Stimulated activated effector memory CD8-positive, alpha-beta T cell treated with anti-CD3 and anti-CD28 coated beads, Interleukin-12 subunit alpha, Interleukin-12 subunit beta, amount 100 ng/mL, for 72 hours (primary cell): ENCODE measurements around the gene CCDC30.

Source experiments
- ATAC-seq: fragments of 150-1000 bp; cut with Tn5 transposase; 2 replicates; pipeline ENCODE4 v1.10.0; 2021
- DNase-seq, 2 donors: peaks; one replicate each; pipeline ENCODE4 v3.0.0; 2021 to 2022; ENCODE audit warnings: low spot score in 2 of 2
- H3K27ac Mint-ChIP-seq: one replicate; pipeline ENCODE4 v1.8.0; 2022; ENCODE audit warnings: mild to moderate bottlenecking, mixed read lengths
- H3K36me3 Mint-ChIP-seq: one replicate; pipeline ENCODE4 v1.8.0; 2022; ENCODE audit warnings: mild to moderate bottlenecking, mixed read lengths
- H3K4me1 Mint-ChIP-seq: one replicate; pipeline ENCODE4 v1.8.0; 2022; ENCODE audit warnings: mixed read lengths
- H3K4me3 Mint-ChIP-seq: one replicate; pipeline ENCODE4 v1.8.0; 2022; ENCODE audit warnings: mild to moderate bottlenecking, mixed read lengths
- H3K9me3 Mint-ChIP-seq: one replicate; pipeline ENCODE4 v1.8.0; 2022; ENCODE audit warnings: mixed read lengths

The CCDC30 gene

DNA sequence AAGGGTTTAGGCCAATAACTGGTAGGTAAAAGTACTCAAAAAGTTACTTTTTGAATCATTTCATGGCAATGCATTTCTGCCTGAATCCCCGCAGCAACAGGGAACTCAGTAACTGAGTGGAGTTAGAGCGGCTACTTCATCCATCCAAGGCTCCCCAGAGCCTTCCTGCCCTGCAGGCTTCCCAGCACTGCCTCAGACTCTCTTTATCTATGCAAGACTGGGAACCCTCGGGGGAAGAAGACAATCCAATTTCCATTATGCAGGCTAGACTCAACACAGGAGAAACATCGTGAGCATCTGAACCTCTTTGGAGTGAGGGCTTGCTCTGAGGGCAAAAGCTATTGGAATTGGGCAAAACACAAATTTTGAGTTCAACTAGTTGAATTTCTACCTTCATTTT lies 30.4 kb upstream of the CCDC30 start:
- Mint-ChIP-seq H3K9me3 (no peaks in the 10 kb centered on the region), H3K27ac (no peak overlapping the region), H3K36me3 (no peaks in the 10 kb centered on the region), H3K4me3 (no peak overlapping the region), H3K4me1 (peaks cover 8% of the 10 kb centered on the region)
- ATAC-seq (no peak), DNase-seq (no peak)

- Mint-ChIP-seq H3K4me3 (no peak overlapping the region), H3K36me3 (no peaks in the 10 kb centered on the region), H3K9me3 (no peaks in the 10 kb centered on the region), H3K4me1 (peaks cover 8% of the 10 kb centered on the region), H3K27ac (no peak overlapping the region)
- DNase-seq, result no peak
- no peak for ATAC-seq
Observed at GRCh38 chr1:42433369-42433768, 29.7 kb upstream of the CCDC30 start.

DNA sequence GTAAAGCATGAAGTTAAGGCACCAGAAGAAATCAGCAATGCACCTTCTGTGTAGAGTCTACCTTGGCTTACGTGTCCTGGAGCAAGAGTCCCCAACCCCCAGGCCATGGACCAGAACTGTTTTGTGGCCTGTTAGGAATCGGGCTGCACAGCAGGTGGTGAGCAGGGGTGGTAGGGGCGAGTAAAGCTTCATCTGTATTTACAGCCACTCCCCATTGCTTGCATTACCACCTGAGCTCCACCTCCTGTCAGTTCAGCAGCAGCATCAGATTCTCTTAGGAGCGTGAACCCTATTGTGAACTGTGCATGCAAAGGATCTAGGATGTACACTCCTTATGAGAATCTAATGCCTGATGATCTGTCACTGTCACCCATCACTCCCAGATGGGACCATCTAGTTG lies 28.7 kb upstream of the CCDC30 start:
- no peaks in the 10 kb centered on the region for H3K36me3 Mint-ChIP-seq
- no peak for DNase-seq
- H3K9me3 Mint-ChIP-seq, result no peaks in the 10 kb centered on the region
- H3K4me3 Mint-ChIP-seq, result no peak overlapping the region
- peaks cover 8% of the 10 kb centered on the region for H3K4me1 Mint-ChIP-seq
- no peak overlapping the region for H3K27ac Mint-ChIP-seq
- no peak for ATAC-seq

DNA sequence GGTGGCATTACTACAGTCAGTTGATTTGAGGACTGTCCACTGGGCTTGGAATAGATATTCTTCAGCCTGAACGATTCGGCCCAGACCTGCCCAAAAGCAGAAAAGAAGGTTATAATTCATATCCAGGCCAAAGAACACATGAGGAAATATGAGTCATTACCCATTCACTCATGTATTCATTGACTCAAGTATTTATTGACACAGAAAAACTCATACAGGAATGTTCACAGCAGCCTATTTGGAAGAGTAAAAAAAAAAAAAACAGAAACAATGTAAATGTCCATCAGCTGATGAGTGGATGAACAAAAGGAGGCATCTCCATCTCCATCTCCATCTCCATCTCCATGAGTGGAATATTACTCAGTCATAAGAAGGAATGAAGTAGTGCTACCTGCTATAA lies 23.1 kb upstream of the CCDC30 start:
- no peaks in the 10 kb centered on the region for H3K9me3 Mint-ChIP-seq
- ATAC-seq (no peak), DNase-seq (no peak)
- no peaks in the 10 kb centered on the region for H3K4me1 Mint-ChIP-seq
- no peaks in the 10 kb centered on the region for H3K36me3 Mint-ChIP-seq
- no peak overlapping the region for H3K27ac Mint-ChIP-seq
- H3K4me3 Mint-ChIP-seq, result no peak overlapping the region

DNA sequence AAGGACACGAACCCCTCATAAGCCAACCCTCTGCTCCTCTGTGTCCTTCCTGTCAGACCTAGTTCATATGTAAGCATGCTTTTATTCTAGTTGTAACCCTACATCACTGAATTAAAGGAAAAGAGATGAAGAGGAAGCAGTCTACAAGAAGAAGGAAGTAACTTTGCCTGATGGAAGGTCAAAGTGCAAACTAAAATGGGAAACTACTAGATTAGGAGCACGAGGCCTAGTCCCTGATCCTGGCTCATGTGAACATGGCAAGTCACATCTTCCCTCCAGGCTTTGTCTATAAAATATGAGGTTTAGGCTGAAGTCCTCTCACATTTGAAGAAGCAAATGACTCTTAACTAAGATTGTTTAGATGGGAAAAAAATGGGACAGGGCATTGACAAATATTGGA lies 20.4 kb upstream of the CCDC30 start:
- Mint-ChIP-seq H3K9me3 (no peaks in the 10 kb centered on the region), H3K27ac (no peak overlapping the region), H3K4me3 (no peak overlapping the region), H3K4me1 (no peaks in the 10 kb centered on the region), H3K36me3 (no peaks in the 10 kb centered on the region)
- DNase-seq (no peak), ATAC-seq (no peak)

GRCh38 chr1:42449256-42449655 lies 13.8 kb upstream of the CCDC30 start:
- H3K4me1 Mint-ChIP-seq, result peaks cover 5% of the 10 kb centered on the region
- no peak for ATAC-seq
- H3K27ac Mint-ChIP-seq, result no peak overlapping the region

GRCh38 chr1:42450061-42450460 lies 13.0 kb upstream of the CCDC30 start:
- H3K4me3 Mint-ChIP-seq, result no peak overlapping the region
- peaks cover 6% of the 10 kb centered on the region for H3K4me1 Mint-ChIP-seq
- DNase-seq (no peak), ATAC-seq (peak; percentile 76)
- H3K9me3 Mint-ChIP-seq, result no peaks in the 10 kb centered on the region
- H3K36me3 Mint-ChIP-seq, result peaks cover 4% of the 10 kb centered on the region
- H3K27ac Mint-ChIP-seq, result no peak overlapping the region

More at GRCh38 chr1:42449256-42449655, 13.8 kb upstream of the CCDC30 start:
- Mint-ChIP-seq H3K9me3 (no peaks in the 10 kb centered on the region), H3K4me3 (no peak overlapping the region), H3K36me3 (no peaks in the 10 kb centered on the region)
- no peak for DNase-seq

DNA sequence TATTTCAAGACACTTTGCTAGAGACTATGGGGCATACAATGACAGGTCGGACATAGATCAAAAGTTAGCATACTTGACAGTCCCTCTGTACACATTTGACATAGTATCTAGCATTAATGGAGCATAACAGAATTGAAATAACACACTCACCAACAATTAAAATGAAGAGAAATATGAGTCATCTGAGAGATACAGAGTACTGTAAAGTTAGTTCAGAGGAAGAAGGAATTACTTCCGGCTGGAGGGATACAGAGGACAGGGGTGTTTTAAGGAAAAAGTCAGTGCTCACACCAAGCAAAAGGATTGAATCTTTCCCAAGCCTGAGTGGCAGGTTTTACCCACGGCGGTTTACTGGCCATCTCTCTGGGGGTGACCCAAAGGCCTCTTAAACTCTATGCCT lies 9.7 kb upstream of the CCDC30 start:
- no peak overlapping the region for H3K27ac Mint-ChIP-seq
- H3K36me3 Mint-ChIP-seq, result peaks cover 36% of the 10 kb centered on the region
- DNase-seq (no peak), ATAC-seq (no peak)
- no peaks in the 10 kb centered on the region for H3K9me3 Mint-ChIP-seq
- peaks cover 32% of the 10 kb centered on the region for H3K4me1 Mint-ChIP-seq
- H3K4me3 Mint-ChIP-seq, result no peak overlapping the region

DNA sequence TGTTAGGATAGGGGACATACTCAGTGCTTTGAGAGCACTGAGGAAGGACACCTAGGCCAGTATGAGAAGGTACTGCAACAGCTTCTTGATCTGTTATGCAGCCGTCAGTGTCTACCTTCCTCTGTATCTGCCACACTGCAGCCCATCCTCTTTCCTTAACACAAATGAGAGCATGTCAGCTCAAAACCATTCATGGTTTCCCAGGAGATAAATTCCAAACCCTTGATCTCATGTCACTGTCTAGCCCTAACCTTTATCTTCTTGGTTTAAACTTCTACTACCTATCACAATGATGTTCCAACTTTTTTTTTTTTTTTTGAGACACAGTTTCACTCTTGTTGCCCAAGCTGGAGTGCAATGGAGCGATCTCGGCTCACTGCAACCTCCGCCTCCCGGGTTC lies 8.7 kb upstream of the CCDC30 start:
- Mint-ChIP-seq H3K36me3 (peaks cover 47% of the 10 kb centered on the region), H3K27ac (no peak overlapping the region), H3K4me3 (no peak overlapping the region), H3K9me3 (no peaks in the 10 kb centered on the region), H3K4me1 (peaks cover 34% of the 10 kb centered on the region)
- DNase-seq (no peak), ATAC-seq (no peak)

GRCh38 chr1:42456010-42456753 lies 6.9 kb upstream of the CCDC30 start, which contains the start of the genes PPCS and ZMYND12:
Gene PPCS, plus strand, starts transcription at chr1:42456543. Its CDS starts 23 bp downstream, at chr1:42456566.
Gene ZMYND12, minus strand, starts transcription at chr1:42456022. Its CDS starts 25 bp downstream, at chr1:42455997.
- peak; percentile 84 to 94 for DNase-seq
- Mint-ChIP-seq H3K9me3 (no peaks in the 10 kb centered on the region), H3K27ac (peak within 1 kb of the TSS; percentile 96), H3K4me1 (peaks cover 34% of the 10 kb centered on the region), H3K36me3 (peaks cover 64% of the 10 kb centered on the region), H3K4me3 (peak within 1 kb of the TSS; percentile 82)
- ATAC-seq, result peak; percentile 94

- Mint-ChIP-seq H3K4me1 (peaks cover 35% of the 10 kb centered on the region), H3K27ac (peak overlapping the region; percentile 96), H3K36me3 (peaks cover 70% of the 10 kb centered on the region), H3K4me3 (peak overlapping the region; percentile 82), H3K9me3 (no peaks in the 10 kb centered on the region)
- ATAC-seq, result peak; percentile 77
- DNase-seq, result peak in 1 of 2 donors; percentile 51
Observed at GRCh38 chr1:42456754-42457089, 6.4 kb upstream of the CCDC30 start.

GRCh38 chr1:42461196-42461595 lies 1.9 kb upstream of the CCDC30 start:
- H3K9me3 Mint-ChIP-seq, result no peaks in the 10 kb centered on the region
- DNase-seq (no peak), ATAC-seq (no peak)
- no peak overlapping the region for H3K4me3 Mint-ChIP-seq
- peaks cover 44% of the 10 kb centered on the region for H3K4me1 Mint-ChIP-seq
- peaks cover 69% of the 10 kb centered on the region for H3K36me3 Mint-ChIP-seq
- no peak overlapping the region for H3K27ac Mint-ChIP-seq

- no peak overlapping the region for H3K27ac Mint-ChIP-seq
- DNase-seq (no peak), ATAC-seq (no peak)
- peaks cover 42% of the 10 kb centered on the region for H3K36me3 Mint-ChIP-seq
- H3K4me3 Mint-ChIP-seq, result peak overlapping the region; percentile 73
- peaks cover 29% of the 10 kb centered on the region for H3K4me1 Mint-ChIP-seq
- H3K9me3 Mint-ChIP-seq, result no peaks in the 10 kb centered on the region
Observed at GRCh38 chr1:42463921-42464320, 835 bp downstream of the CCDC30 start.

GRCh38 chr1:42466030-42466429 lies 2.9 kb downstream of the CCDC30 start:
- Mint-ChIP-seq H3K9me3 (no peaks in the 10 kb centered on the region), H3K27ac (no peak overlapping the region), H3K4me3 (no peak overlapping the region), H3K36me3 (peaks cover 21% of the 10 kb centered on the region), H3K4me1 (peaks cover 31% of the 10 kb centered on the region)
- ATAC-seq, result no peak
- DNase-seq, result no peak

GRCh38 chr1:42469727-42470126 lies 6.6 kb downstream of the CCDC30 start:
- peaks cover 8% of the 10 kb centered on the region for H3K4me1 Mint-ChIP-seq
- no peaks in the 10 kb centered on the region for H3K9me3 Mint-ChIP-seq
- DNase-seq (no peak), ATAC-seq (peak; percentile 40)
- no peaks in the 10 kb centered on the region for H3K36me3 Mint-ChIP-seq
- no peak overlapping the region for H3K4me3 Mint-ChIP-seq
- H3K27ac Mint-ChIP-seq, result no peak overlapping the region

GRCh38 chr1:42476605-42477004 lies 13.5 kb downstream of the CCDC30 start:
- ATAC-seq (no peak), DNase-seq (no peak)
- no peaks in the 10 kb centered on the region for H3K9me3 Mint-ChIP-seq
- no peak overlapping the region for H3K27ac Mint-ChIP-seq
- peaks cover 7% of the 10 kb centered on the region for H3K36me3 Mint-ChIP-seq
- H3K4me1 Mint-ChIP-seq, result no peaks in the 10 kb centered on the region
- no peak overlapping the region for H3K4me3 Mint-ChIP-seq
